GM18517 (cell line): ENCODE results near the gene ARHGAP11A.

ENCODE experiments used
- ATAC-seq: cut with Tn5 transposase; IDR thresholded peaks from one replicate; pipeline ENCODE4 v1.9.1; 2021; ENCODE audit warnings: mild to moderate bottlenecking, moderate library complexity; ENCODE audit not compliant: unreplicated experiment

Gene ARHGAP11A

DNA sequence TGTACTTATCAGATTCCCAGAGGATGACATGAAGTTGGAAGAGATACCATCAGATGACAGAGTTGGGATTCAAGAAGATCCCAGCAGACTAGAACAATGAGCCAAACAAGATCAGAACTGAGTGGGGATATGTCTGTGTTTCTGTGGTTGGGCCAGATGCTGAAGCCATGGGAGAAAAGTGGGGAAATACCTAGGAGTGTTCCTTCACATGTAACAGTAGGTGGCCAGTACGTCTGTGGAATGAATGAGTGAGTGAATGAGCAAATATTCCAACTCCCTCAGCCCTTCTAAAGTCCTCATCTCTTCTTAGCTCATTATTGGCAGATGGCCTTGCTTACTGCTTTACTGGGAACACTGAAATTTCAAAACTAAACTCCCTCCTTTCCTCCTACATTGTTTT is 70.3 kb downstream of the ARHGAP11A start:
- ATAC-seq: no peak

DNA sequence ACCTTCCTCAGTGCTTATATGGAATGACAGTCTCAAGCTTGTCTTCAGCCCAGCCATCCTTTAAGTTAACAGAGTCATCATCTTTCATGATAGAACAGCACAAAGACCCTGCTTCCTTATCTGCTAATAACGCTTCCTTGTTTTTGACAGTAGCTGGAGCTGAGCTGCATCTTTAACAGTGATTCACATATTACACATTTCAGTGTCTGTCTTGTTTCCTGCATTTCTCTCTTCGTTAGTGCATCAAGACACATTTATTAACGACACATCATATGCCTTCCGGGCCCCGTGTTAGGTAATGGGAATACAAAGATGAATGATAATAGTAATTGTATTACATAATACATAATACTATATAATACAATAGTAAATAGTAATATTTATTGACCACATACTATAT is 72.3 kb downstream of the ARHGAP11A start:
- no peak for ATAC-seq

DNA sequence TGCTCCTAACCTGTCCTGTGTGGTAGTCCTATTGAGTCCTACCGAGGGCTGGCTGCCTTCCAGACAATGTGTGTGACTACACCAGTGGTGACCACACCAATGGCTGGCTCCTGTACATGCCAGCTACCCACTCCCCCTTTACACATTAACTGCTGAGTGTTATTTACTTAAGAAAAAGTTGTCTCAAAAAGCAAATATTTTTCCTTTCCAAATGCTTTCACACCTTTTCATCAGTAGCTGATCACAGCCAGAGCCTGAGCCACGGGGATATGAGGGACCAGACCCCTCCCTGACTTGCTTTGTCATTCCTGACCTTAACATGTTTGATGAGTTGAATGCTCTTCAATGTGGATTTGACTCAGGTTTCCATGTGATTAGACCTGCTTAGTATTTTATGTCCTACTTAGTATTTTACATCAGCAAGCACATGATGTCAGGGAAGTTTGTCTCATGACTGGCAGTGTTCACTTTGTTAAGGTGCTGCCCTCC is 72.9 kb downstream of the ARHGAP11A start:
- ATAC-seq: no peak
